ENCODE measurements around the gene DHRS3. TPM values are rescaled to one million over a fixed set of nuclear protein-coding genes. Genes with fewer than 3 reads are reported as not detected.
A peak's percentile ranks its signal among the peaks of the same experiment; 100 is the strongest.

Gene DHRS3
- total and polyA plus RNA-seq, 10 of the 15 experiments (the other 5 are each of a cell fraction or from before 2014, with no cell fraction given): 0.23 to 29.7 (median 1.2) TPM

DNA sequence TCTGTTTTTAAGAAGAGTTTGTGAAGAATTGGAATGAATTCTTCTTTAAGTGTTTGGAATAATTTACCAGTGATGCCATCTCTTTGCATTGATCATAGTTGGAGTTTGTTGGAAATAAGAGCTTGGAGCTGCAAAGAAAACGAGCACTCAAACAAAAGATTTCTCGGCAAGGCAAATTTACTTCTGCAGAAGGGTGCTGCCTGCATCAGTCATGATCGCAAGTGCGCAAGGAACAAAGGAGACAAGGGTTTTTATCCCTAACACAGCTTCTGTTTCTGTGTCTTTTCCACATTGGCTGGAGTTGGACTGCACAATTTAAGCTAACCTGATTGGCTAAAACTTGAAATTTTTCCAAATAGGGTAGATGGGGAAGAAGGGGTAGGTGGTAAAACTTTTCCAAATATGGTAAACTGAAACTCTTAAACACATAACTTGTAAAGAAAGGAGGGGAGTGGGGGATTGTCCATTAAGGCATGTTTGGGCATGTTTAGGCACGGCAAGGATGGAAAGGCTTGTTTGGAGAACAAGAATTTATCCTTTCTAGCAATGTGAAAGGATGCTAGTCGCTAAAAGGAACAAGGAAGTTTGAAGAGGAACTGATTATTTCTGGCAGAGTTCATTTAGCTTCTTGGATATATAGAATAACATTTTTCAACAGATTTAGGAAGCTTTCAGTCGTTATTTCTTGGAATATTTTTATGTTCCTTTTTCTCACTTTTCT, 22.4 kb upstream of the DHRS3 start:
- Histone ChIP-seq H4K20me1 (ENCODE audit: control insufficient read depth, insufficient read depth) (no peaks in the 10 kb centered on the region), H3K4me1 (ENCODE audit: control insufficient read depth, insufficient read depth, low read length) (no peaks in the 10 kb centered on the region), H3K9me3 (replicated peaks; ENCODE audit: control insufficient read depth, insufficient read depth, low read length) (peaks cover 8% of the 10 kb centered on the region; the same call in 2 of the 3 replicates), H2AFZ (ENCODE audit: control insufficient read depth, low read depth, low read length) (no peak overlapping the region), H3K79me2 (ENCODE audit: control insufficient read depth, insufficient read depth, low read length) (no peaks in the 10 kb centered on the region), H3K9ac (ENCODE audit: control insufficient read depth, insufficient read depth, low read length) (no peak overlapping the region), H3K27me3 (replicated peaks in 1 of 2; ENCODE audit: control insufficient read depth in 2 of 2, insufficient read depth in 2 of 2, low read length in 1 of 2) (no peaks in the 10 kb centered on the region), H3K4me3 (no peak overlapping the region), H3K36me3 (ENCODE audit: control insufficient read depth in 2 of 2, insufficient read depth in 2 of 2, low read length in 1 of 2) (no peaks in the 10 kb centered on the region), H3K27ac (ENCODE audit: control insufficient read depth, insufficient read depth) (no peak overlapping the region), H3K4me2 (ENCODE audit: control insufficient read depth, insufficient read depth) (no peak overlapping the region)
- in situ Hi-C loops (cut with MboI): no loop called here
- ChIA-PET POLR2A (no interaction called here), RAD21 (ENCODE audit: unreplicated experiment) (no interaction called here), CTCF (interaction anchor here (0.7 to 1.5 kb wide), 3 partner anchors 19 to 326 kb away, joined by 3 read pairs; no protein-coding TSS in a partner anchor), SMC1A (ENCODE audit: uncharacterized antibody, unreplicated experiment) (interaction anchor here (0.9 kb wide), 1 partner anchor 26 kb away, joined by 3 read pairs; no protein-coding TSS in a partner anchor)
- FAIRE-seq (no peak), ATAC-seq (no peak), DNase-seq (ENCODE audit: low read depth, low spot score) (no peak)
- whole genome bisulfite sequencing (ENCODE audit: insufficient coverage, insufficient replicate concordance, low lambda C conversion rate, missing lambda C conversion rate): 43% methylated on average over 7 of the region's 7 CpGs
- intact Hi-C loops (cut with micrococcal nuclease; ENCODE audit: unreplicated experiment): no loop called here
- no TSS peak for BruUV-seq (replicated peaks)
- TF ChIP-seq CBX5 (IDR thresholded peaks at IDR 0.05; ENCODE audit: low read depth) (peak; percentile 41; the same call in 1 of the 2 replicates), KLF5 (IDR thresholded peaks at IDR 0.05; ENCODE audit: partially characterized antibody) (peak; percentile 55), NFYA (IDR thresholded peaks at IDR 0.05; ENCODE audit: borderline replicate concordance, low read depth, low read length) (no peak), KDM1A (IDR thresholded peaks at IDR 0.05; ENCODE audit: borderline replicate concordance) (no peak), ZNF24 (IDR thresholded peaks at IDR 0.05) (no peak), ZNF207 (IDR thresholded peaks at IDR 0.05; ENCODE audit: borderline replicate concordance) (no peak)
- TF ChIP-seq, protein P1, sequence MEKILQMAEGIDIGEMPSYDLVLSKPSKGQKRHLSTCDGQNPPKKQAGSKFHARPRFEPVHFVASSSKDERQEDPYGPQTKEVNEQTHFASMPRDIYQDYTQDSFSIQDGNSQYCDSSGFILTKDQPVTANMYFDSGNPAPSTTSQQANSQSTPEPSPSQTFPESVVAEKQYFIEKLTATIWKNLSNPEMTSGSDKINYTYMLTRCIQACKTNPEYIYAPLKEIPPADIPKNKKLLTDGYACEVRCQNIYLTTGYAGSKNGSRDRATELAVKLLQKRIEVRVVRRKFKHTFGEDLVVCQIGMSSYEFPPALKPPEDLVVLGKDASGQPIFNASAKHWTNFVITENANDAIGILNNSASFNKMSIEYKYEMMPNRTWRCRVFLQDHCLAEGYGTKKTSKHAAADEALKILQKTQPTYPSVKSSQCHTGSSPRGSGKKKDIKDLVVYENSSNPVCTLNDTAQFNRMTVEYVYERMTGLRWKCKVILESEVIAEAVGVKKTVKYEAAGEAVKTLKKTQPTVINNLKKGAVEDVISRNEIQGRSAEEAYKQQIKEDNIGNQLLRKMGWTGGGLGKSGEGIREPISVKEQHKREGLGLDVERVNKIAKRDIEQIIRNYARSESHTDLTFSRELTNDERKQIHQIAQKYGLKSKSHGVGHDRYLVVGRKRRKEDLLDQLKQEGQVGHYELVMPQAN (conservative IDR thresholded peaks at IDR 0.05): no peak
